Left renal cortex interstitium (tissue), 4 donors: Measurements from ENCODE around the gene TTLL13. TPM values are rescaled to one million over a fixed set of nuclear protein-coding genes. Genes with fewer than 3 reads are reported as not detected.
"Not testable (repeated sequence)": the region's sequence is repeated elsewhere in the genome, so short reads cannot be mapped to it uniquely, and the experiment has no call there.

Experiments
- DNase-seq, 4 donors: peaks; one replicate each; pipeline ENCODE4 v3.0.0-alpha.2; 2013; ENCODE audit warnings: low read depth in 4 of 4, low spot score in 2 of 4, missing footprints in 1 of 4
- polyA plus RNA-seq, 4 donors: library from polyadenylated mRNA; unstranded; fragments of 120-200 nt; gene quantifications; one replicate each; pipeline ENCODE4 v1.2.1, GENCODE V29; 2013; ENCODE audit not compliant: insufficient read length in 4 of 4

Gene TTLL13
- polyA plus RNA-seq, 4 donors, result 0.08 to 0.57 (median 0.18) TPM; not detected in 1

DNA sequence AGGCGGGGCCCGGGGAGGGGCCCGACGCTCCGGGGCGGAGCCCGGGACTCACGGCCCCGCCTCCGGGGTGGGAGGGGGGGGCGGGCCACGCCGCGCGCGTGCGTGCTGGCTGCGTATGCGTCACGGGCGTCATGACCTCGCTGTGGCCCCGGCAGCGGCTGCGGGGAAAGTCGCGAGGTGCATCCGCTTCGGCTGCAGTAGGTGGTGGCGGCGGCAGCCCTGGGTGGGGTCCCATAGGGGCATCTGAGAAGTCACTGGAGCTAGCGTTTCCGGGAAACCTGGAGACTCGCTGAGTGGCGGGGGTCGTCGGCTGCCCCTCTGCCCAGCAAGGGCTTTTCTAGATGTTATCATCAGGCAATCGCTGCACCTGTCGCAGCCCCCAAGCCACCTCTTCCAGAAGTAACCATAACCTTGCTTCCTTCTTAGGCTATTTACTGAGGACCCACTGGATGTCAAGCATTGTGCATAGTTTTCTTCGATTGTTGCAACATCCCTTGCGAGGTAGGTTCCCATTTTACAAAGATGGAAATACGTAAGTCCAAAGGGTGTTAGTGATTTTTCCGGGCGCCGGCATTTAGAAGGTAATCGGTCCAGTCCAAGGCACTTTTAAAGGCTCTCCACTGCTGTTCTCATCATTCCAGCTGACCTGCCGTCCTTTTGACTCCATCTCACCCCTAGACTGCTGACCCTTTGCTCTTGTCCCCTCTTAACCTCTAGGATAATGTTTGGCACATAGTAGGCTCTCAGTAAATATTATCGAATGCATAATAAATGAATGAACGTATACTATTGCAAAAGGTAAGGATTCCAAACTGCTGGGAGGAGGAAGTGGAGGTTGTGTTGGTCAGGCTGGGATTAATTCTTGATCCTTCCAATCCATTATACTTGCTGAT is 15.0 kb upstream of the TTLL13 start, which contains the start of gene GDPGP1:
GDPGP1 (plus strand) TSS at position 114 of the 893 bp plus-strand sequence. CDS start 6,700 bp downstream, outside the sequence.
- DNase-seq, result peak in 1 of 4 donors; percentile 88

DNA sequence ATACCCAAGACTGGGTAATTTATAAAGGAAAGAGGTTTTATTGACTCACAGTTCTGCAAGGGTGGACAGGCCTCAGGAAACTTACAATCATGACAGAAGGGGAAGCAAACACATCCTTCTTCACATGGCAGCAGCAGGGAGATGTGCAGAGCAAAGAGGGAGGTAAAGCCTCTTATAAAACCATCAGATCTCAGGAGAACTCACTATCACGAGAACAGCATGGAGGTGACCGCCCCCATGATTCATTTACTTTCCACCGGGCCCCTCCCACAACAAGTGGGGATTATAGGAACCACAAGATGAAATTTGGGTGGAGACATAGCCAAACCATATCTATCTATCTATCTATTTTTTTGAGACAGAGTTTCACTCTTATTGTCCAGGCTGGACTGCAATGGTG is 10.0 kb upstream of the TTLL13 start:
- DNase-seq, result no peak

DNA sequence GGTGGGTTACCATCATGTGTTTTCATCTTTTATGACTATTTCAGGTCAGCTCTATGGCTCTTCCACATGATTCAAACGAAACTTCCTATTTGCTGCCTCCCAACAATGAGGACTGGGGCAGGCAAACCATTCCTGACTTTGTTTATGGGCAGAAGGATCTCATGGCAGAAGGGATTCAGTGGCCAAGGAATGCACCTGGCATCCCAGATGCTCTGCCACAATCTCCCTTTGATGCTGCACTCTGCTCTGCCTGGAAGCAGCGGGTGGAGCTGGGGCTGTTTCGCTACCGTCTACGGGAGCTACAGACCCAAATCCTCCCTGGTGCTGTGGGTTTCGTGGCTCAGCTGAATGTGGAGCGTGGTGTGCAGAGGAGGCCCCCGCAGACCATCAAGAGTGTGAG is 8.5 kb upstream of the TTLL13 start:
- no peak for DNase-seq

DNA sequence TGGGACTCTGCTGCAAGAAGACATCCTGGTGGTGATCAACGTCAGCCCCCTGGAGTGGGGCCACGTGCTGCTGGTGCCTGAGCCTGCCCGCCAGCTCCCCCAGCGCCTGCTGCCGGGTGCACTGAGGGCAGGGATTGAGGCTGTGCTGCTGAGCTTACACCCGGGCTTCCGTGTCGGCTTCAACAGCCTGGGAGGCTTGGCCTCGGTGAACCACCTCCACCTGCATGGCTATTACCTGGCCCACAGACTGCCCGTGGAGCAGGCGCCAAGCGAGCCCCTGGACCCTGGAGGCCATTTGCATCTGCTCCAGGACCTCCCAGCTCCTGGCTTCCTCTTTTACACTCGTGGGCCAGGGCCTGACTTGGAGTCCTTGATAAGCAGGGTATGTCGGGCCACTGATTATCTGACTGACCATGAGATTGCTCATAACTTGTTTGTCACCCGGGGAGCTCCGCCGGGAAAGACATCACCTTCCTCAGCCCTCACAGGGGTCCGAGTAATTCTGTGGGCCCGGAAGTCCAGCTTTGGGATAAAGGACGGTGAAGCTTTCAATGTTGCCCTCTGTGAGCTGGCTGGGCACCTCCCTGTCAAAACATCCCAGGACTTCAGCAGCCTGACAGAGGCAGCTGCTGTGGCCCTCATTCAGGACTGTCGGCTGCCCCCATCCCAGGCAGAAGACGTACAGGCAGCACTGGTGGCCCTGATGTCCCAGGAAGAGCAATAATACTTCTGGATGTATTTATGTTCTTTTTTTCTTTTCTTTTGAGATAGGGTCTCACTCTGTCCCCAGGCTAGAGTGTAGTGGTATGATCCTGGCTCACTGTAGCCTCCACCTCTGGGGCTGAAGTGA is 7.8 kb upstream of the TTLL13 start:
- no peak for DNase-seq

DNA sequence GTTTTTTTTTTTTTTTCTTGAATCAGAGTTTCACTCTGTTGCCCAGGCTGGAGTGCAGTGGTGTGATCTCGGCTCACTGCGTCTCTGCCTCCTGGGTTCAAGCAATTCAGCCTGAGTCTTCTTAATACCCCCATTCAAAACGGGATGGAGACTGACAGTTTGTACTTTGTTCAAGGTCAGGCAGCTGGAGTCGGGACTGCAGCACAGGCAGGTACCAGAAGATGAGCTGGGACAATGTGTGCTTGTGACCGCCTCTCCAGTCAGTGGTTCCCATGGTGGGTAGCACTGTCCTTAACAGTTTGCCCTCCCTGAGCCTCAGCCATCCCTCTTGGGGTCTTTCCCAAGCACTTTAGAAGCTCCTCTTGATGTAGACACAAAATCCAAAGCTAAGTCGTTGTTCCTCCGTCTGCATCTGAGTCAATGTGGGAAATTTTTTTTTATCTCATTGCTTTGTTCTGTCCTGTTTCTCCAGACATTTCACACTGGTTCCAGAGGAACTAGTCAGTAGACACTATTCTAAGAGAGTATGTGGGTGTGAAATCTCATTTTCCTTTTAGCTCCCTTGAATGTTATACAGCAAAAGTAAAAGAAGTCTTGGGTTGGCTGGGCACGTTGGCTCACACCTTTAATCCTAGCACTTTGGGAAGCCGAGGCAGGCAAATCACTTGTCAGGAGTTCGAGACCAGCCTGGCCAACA is 5.3 kb upstream of the TTLL13 start:
- DNase-seq, result no peak

DNA sequence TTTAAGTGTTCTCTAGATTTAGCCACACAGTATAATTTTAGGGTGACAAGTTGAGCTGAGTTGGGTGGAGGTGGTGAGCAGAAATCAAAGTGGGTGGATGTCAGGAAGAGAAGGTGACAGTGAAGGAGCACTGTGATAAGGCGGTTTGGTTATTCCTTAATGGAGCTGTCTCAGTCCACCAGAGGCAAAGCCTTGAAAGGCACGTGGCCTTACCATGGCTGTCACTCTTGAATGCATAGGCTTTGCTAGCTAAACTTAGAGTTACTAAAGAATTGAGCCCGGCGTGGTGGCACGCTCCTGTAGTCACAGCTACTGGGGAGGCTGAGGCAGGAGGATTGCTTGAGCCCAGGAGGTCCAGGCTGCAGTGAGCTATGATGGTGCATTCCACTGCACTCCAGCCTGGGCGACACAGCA is 560 bp upstream of the TTLL13 start:
- DNase-seq, result no peak

DNA sequence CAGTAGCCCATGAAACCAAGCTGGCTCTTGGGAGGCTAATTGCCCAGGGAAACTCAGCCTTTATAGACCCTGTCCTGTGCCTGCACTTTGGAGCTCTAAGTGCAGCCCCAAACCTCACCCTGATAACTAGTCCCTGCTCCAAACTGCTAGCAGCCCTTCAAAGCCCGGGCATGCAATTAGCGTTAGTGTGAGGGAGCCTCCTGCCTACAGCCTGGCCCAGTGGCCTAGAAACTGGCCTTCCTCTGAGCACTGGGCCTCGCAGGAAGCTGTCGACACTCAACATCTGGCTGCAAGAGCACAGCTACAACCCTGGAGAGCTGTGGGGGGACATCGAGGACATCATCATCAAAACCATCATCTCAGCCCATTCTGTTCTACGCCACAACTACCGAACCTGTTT is 8.4 kb downstream of the TTLL13 start:
- DNase-seq, result no peak

DNA sequence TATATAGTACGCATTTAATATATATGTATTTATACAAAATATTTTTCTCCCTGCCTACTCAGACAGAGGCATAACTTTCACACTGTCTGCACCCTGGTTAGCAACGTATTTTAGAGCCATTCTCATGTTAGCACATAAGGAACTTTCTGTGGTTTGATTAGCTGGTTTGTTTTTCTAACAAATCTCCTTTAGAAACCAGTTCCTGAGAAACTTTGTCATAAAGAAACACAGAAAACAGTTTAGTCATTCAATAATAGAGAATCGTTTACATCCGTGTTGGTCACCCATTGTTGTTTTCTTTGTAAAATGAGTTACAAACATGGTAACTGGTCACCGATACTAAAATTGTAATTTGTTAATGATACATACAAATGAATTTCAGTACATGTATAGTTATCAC is 10.2 kb downstream of the TTLL13 start:
- no peak for DNase-seq

DNA sequence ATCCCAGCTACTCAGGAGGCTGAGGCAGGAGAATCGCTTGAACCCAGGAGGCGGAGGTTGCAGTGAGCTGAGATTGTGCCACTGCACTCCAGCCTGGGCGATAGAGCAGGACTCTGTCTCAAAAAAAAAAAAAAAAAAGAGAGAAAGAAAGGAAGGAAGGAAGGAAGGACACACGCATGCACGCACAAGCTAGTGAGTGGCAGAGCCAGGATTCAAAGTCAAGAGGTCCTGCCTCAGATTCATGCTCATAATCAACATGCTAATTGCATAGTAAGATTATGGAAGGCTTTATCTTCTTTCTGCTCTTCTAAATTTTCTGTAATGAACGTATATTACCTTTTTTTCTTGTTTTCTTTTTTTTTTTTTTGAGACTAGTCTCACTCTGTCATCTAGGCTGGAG is 11.4 kb downstream of the TTLL13 start:
- not testable (repeated sequence) for DNase-seq

DNA sequence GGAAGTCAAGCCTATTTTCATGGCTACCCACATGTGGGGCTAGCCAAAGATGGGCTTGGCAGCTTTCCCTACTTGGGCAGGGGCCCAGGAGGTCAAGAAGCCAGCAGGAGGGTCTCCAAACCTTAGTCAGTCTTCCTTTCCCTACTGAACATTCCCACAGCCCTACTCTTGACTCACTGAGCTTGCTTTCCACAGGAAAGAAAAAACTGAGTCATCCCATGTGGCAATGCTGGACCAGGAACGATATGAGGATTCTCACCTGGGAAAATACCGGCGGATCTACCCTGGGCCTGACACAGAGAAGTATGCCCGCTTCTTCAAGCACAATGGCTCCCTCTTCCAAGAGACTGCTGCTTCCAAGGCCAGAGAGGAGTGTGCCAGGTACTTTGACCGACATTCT is 12.5 kb downstream of the TTLL13 start:
- no peak for DNase-seq

DNA sequence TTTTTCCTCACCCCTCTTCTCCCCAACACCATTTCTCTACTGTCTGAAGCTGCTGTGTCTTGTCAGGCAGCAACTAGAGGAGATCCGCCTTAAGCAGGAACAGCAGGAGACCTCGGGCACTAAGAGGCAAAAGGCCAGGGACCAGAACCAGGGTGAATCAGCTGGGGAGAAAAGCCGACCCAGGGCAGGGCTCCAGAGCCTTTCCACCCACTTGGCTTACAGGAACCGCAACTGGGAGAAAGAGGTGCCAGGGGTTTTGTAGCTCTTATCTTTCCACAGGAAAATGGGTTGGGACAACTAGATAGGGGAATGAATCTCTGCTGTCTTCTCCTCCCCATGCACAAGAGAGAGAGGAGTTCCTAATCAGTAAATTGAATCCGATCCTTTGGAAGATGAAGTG is 13.1 kb downstream of the TTLL13 start:
- no peak for DNase-seq

DNA sequence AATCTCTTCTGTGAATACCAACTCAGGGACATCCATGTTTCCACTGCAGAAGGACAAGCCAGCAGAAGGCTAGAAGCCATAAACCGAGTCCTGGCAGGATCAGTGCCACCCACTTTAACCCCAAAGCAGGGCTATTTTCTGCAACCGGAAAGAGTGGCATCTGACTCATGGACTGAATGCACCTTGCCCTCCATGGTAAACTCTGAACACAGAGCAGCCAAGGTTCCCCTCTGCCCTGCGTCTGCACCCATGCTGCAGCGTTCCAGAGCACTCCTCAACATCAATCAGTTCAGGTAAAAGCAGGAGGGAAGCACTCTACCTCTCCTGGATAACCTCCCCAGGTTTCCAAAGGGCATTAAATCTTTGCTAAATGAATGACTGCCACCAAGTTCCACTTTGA is 15.3 kb downstream of the TTLL13 start:
- no peak for DNase-seq

DNA sequence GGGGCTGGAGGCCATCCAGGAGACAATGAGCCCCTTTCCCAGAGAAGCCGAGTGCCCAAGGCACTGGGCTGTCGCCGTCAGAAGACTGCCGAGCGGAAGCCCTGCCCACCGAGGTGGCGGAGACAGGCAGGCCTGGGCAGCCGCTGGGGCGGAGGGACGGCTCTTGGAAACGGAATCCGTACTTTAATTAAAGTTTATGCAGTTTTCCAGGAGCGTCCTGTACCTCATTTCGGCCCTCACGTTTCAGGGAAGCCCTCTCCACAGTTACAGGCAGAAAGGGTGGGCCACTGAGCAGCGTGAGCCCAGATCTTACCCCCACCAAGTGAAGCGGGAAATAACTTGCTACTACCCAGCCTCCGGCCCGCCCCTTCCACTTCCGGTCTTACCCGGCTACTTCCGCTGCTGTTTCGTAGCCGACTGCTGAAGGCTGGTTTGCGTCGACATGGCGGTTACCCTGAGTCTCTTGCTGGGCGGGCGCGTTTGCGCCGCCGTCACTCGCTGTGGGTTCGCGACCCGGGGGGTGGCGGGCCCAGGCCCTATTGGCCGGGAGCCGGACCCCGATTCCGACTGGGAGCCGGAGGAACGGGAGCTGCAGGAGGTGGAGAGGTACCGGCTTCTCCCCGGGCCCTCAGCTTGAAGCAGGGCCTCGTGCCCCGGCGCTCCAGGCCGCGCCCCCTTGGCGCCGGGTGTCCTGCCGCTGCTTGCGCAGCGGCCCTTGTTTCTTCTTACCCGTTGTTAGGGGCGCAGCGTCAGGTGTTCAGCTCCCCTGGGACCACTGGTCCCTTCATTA is 16.1 kb downstream of the TTLL13 start, which contains the start of gene NGRN:
NGRN (plus strand) TSS at position 402 of the 790 bp plus-strand sequence; CDS start at position 443, 41 bp downstream.
- DNase-seq, result peak; percentile 88 to 90 (median 90)

DNA sequence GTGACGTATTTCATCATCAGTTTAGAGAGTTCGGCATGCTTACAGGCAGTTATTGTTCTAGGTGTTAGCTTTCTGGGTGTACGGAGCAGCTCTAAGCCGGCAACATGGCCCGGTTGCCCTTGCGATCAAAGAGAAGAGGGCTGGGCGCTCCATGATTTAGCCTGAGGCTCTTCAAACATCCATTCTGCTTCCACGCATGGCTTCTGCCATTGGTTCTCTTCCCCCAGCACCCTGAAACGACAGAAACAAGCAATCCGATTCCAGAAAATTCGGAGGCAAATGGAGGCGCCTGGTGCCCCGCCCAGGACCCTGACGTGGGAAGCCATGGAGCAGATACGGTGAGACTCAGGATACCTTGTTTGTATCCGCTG is 16.7 kb downstream of the TTLL13 start:
- DNase-seq, result peak in 1 of 4 donors; percentile 23

DNA sequence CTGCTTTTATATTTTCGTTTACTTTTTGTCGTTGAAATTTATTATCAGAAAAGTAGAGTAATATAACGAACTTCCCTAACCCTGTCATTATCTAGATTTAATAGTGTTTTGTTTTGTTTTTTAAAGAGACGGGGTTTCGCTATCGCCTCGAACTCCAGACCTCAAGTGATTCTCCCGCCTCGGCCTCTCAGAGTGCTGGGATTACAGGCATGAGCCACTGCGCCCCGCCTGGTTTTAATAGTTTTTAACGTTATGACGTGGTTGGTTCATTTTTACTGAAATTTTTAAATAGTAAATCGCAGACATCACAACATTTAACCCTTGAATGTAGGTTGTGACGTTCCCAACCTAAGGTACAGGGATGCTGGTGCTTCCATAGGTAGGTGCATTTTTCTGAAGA is 17.1 kb downstream of the TTLL13 start:
- no peak for DNase-seq

DNA sequence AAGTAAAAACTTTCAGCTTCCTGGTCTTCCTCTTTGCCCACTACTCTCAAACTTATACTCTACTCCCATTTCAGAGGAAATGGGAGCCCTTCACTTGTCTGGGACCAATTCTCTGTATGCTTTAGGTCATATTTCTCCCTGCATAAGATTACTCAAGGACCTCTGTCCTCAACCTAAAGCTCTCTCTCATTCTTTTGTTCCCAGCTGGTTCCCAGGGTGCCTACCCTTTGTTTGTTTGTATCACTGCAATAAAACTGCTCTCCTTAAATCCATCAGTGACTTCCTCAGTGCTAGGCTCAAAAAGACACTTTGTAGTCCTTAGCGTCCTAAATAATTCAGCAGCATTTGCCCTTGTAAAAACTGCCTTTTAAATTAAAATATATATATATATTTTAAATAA is 19.1 kb downstream of the TTLL13 start:
- DNase-seq, result no peak

DNA sequence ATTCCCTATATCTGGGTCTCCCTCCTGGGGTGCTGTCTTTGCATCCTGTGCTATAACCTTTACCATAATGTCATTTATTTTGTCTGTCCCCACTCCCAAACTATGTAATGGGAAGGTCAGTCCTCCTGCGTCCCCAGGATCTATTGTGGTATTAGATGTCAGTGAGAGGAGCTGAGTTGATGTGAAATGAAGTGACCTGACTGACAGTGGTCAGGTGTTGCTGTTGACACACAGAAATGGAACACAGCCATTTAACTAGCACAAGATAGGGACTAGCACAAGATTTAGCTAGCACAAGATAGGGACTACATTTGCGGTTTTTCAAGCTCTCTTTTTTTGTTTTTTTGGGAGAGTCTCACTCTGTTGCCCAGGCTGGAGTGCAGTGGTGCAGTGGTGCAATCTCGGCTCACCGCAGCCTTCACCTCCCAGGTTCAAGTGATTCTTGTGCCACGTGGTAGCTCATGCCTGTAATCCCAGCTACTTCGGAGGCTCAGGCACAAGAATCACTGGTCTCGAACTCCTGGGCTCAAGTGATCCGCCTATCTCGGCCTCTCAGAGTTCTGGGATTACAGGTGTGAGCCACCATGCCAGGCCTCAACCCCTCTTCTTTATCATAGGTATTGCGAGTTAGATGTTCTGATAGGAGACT is 21.3 kb downstream of the TTLL13 start:
- no peak for DNase-seq

DNA sequence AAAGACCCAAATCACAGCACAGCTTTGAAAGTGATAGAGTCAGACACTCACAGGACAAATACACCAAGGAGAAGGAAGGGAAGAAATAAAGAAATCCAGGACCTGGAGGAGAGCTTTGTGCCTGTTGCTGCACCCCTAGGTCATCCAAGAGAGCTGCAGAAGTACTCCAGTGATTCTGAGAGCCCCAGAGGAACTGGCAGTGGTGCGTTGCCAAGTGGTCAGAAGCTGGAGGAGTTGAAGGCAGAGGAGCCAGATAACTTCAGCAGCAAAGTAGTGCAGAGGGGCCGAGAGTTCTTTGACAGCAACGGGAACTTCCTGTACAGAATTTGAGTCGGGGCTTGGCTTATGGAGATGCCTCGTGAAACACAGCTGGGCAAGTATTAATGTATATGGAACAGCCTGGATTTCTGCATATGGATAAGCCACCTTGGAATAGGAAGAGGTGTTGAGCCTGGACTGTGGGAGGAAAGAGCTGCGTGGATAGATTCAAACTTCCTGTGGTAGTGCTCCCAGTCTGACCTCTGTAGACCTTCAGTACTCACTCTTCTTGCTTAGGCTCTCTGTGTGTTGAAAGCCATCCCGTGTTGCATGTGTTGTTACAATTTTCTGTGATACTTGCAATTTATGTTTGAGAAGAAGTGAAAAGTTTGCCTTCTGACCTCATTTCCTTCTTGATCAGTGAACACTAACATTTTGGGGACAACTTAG is 22.3 kb downstream of the TTLL13 start:
- DNase-seq, result no peak

DNA sequence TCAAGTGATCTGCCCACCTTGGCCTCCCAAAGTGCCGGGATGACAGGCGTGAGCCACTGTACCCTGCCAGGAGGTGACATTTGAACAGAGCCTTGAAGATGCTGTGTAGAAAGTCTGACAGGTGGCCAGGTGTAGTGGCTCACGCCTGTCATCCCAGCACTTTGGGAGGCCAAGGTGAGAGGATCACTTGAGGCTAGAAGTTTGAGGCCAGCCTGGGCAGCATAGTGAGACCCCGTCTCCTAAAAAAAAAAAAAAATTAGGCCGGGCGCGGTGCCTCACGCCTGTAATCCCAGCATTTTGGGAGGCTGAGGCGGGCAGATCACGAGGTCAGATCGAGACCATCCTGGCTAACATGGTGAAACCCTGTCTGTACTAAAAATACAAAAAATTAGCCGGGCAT is 29.1 kb downstream of the TTLL13 start:
- not testable (repeated sequence) for DNase-seq
